ENCODE results near the gene CAMKK2. TPM values are rescaled to one million over a fixed set of nuclear protein-coding genes. Genes with fewer than 3 reads are reported as not detected.

The CAMKK2 gene
- total and polyA plus RNA-seq, 9 of the 15 experiments (the other 6 are each of a cell fraction or from before 2014, with no cell fraction given) = 4.3 to 32.0 (median 18.2) TPM

- TF ChIP-seq ZEB2 (IDR thresholded peaks at IDR 0.05) (peak; percentile 87), EP300 (IDR thresholded peaks at IDR 0.05; ENCODE audit: low read length) (peak; percentile 78; the same call in 1 of the 2 replicates), POLR2AphosphoS5 (IDR thresholded peaks at IDR 0.05; ENCODE audit: control insufficient read depth, insufficient read depth, low read depth, low read length) (no peak), ID3 (CRISPR knock-in tag; IDR thresholded peaks at IDR 0.05) (no peak), ID3 (tag; IDR thresholded peaks at IDR 0.05) (0 out of 2 replicates have a peak, but pooled peaks have one; percentile 32), POLR2H (tag; IDR thresholded peaks at IDR 0.05; ENCODE audit: low read depth) (peak; percentile 61; the same call in 1 of the 2 replicates), TEAD4 (IDR thresholded peaks at IDR 0.05; ENCODE audit: low read length) (peak; percentile 73; the same call in 1 of the 2 replicates), TEAD4 (CRISPR knock-in tag; IDR thresholded peaks at IDR 0.05; ENCODE audit: borderline replicate concordance) (no peak), MTA1 (IDR thresholded peaks at IDR 0.05; ENCODE audit: borderline replicate concordance) (peak; percentile 72; the same call in 1 of the 2 replicates), SPI1 (IDR thresholded peaks at IDR 0.05; ENCODE audit: borderline replicate concordance, low read depth, low read length) (no peak), LEF1 (IDR thresholded peaks at IDR 0.05) (peak; percentile 73; the same call in 1 of the 2 replicates), HCFC1 (IDR thresholded peaks at IDR 0.05; ENCODE audit: low read depth, low read length) (no peak), JUN (IDR thresholded peaks at IDR 0.05; ENCODE audit: borderline replicate concordance, low read depth, low read length) (peak; percentile 36), JUN (CRISPR knock-in tag; IDR thresholded peaks at IDR 0.05; ENCODE audit: borderline replicate concordance) (no peak), E2F3 (CRISPR knock-in tag; IDR thresholded peaks at IDR 0.05) (no peak), MBD1 (CRISPR knock-in tag; IDR thresholded peaks at IDR 0.05) (peak; percentile 25; the same call in 1 of the 2 replicates), SMARCA4 (IDR thresholded peaks at IDR 0.05) (peak; percentile 66; the same call in 1 of the 2 replicates), FOXA3 (CRISPR knock-in tag; conservative IDR thresholded peaks at IDR 0.05 in 1 of 2, IDR thresholded peaks at IDR 0.05 in 1 of 2) (peak in 1 of 2 experiments; percentile 71; a peak in 2 of 4 replicates), NR4A1 (CRISPR knock-in tag; IDR thresholded peaks at IDR 0.05) (no peak), NR4A1 (tag; IDR thresholded peaks at IDR 0.05) (0 out of 2 replicates have a peak, but pooled peaks have one; percentile 70), ZNF24 (IDR thresholded peaks at IDR 0.05) (0 out of 2 replicates have a peak, but pooled peaks have one; percentile 7), SMAD4 (CRISPR knock-in tag; conservative IDR thresholded peaks at IDR 0.05) (peak; percentile 98), ATF3 (IDR thresholded peaks at IDR 0.05) (peak; percentile 92), ATF3 (CRISPR knock-in tag; conservative IDR thresholded peaks at IDR 0.05) (no peak), STAT5A (IDR thresholded peaks at IDR 0.05; ENCODE audit: borderline replicate concordance, low read length) (no peak), ATF4 (CRISPR knock-in tag; IDR thresholded peaks at IDR 0.05) (peak; percentile 87), ZNF584 (CRISPR knock-in tag; IDR thresholded peaks at IDR 0.05; ENCODE audit: low read depth) (peak; percentile 88; the same call in 1 of the 2 replicates), ELF2 (CRISPR knock-in tag; IDR thresholded peaks at IDR 0.05) (peak; percentile 41; the same call in 1 of the 2 replicates)
Measured at GRCh38 chr12:121325922-121326396, 29.4 kb upstream of the CAMKK2 start (continued).

Measured in K562 (cell line).